Peyer's patch (tissue), 4 donors: Measurements from ENCODE around the gene ASPHD2.

Source experiments
- CTCF ChIP-seq, 6 experiments: fragments of 450-650 bp in 4 of 6; fragments of 200-600 bp in 2 of 6; sonication (generic) in 1 of 6; IDR thresholded peaks; one replicate each; pipeline ENCODE4 v1.5.1; 2017 to 2019; ENCODE audit warnings: antibody characterized with exemption in 6 of 6, mild to moderate bottlenecking in 3 of 6, moderate library complexity in 1 of 6
- POLR2A ChIP-seq, 2 donors: fragments of 450-650 bp; IDR thresholded peaks; one replicate each; pipeline ENCODE4 v1.5.1; 2017; ENCODE audit warnings: antibody characterized with exemption in 2 of 2, mild to moderate bottlenecking in 2 of 2, moderate library complexity in 2 of 2

- TF ChIP-seq CTCF (IDR thresholded peaks at IDR 0.05), result no peak
- TF ChIP-seq POLR2A (IDR thresholded peaks at IDR 0.05), result no peak
These were observed 35.3 kb downstream of the ASPHD2 start for GRCh38 chr22:26464312-26464711.
